Upper lobe of right lung (tissue), 1 donor: ENCODE results near the gene SFT2D1. TPM values are rescaled to one million over a fixed set of nuclear protein-coding genes. Genes with fewer than 3 reads are reported as not detected.

Experiments used
- ATAC-seq: fragments of 200-7000 bp; cut with Tn5 transposase; one replicate; pipeline ENCODE4 v1.9.1; 2020; ENCODE audit warnings: mild to moderate bottlenecking, moderate library complexity
- DNase-seq: peaks from one replicate; pipeline ENCODE4 v3.0.0-alpha.2; 2020
- H3K27ac ChIP-seq: fragments of 200-600 bp; one replicate; pipeline ENCODE4 v1.8.0; 2022
- H3K27me3 ChIP-seq: fragments of 200-600 bp; one replicate; pipeline ENCODE4 v1.8.0; 2022; ENCODE audit warnings: mild to moderate bottlenecking
- H3K36me3 ChIP-seq: fragments of 200-600 bp; one replicate; pipeline ENCODE4 v1.8.0; 2022
- H3K4me1 ChIP-seq: fragments of 200-600 bp; one replicate; pipeline ENCODE4 v1.8.0; 2022
- H3K4me3 ChIP-seq: fragments of 200-600 bp; one replicate; pipeline ENCODE4 v1.8.0; 2022; ENCODE audit warnings: mild to moderate bottlenecking
- H3K9me3 ChIP-seq: fragments of 200-600 bp; one replicate; pipeline ENCODE4 v1.8.0; 2022
- CTCF ChIP-seq: fragments of 200-600 bp; IDR thresholded peaks from one replicate; pipeline ENCODE4 v1.8.0; 2022; ENCODE audit warnings: antibody characterized with exemption
- intact Hi-C: fragments of 100-400 bp; cut with DNase I; formaldehyde crosslinking; loops from one replicate; pipeline ENCODE4 v1.11.0; 2022
- total RNA-seq: library from RNA; stranded (reverse); fragmentation: NEBNext Ultra II Directional; extraction: Animal tissue kit (Norgen Biotek cat#: 25700); gene quantifications from one replicate; pipeline ENCODE4 v1.2.1, GENCODE V29; 2021
- donor health status: DM: no; HTN: yes; CAD: no; lungs with severe emphysema.

Gene SFT2D1
- total RNA-seq, 1 donor from 2014 or later: 49.7 TPM

GRCh38 chr6:166278579-166279392 is 63.6 kb downstream of the SFT2D1 start:
- ATAC-seq: no peak
- Histone ChIP-seq H3K36me3 (no peaks in the 10 kb centered on the region), H3K9me3 (no peaks in the 10 kb centered on the region), H3K27me3 (peaks cover 17% of the 10 kb centered on the region), H3K4me1 (peaks cover 6% of the 10 kb centered on the region), H3K27ac (no peak overlapping the region), H3K4me3 (no peak overlapping the region)
- TF ChIP-seq CTCF: no peak
- no peak for DNase-seq
- intact Hi-C loops: loop anchor here (10.0 kb wide), 1 partner anchor 116 kb away; no protein-coding TSS in a partner anchor

- Histone ChIP-seq H3K9me3 (no peaks in the 10 kb centered on the region), H3K27ac (no peak overlapping the region), H3K36me3 (no peaks in the 10 kb centered on the region), H3K4me3 (no peak overlapping the region), H3K27me3 (peaks cover 17% of the 10 kb centered on the region), H3K4me1 (peaks cover 6% of the 10 kb centered on the region)
- ATAC-seq (no peak), DNase-seq (no peak)
- intact Hi-C loops: loop anchor here (10.0 kb wide), 1 partner anchor 117 kb away; no protein-coding TSS in a partner anchor
- no peak for TF ChIP-seq CTCF
Observed at GRCh38 chr6:166277892-166278578, 64.3 kb downstream of the SFT2D1 start.

- Histone ChIP-seq H3K9me3 (no peaks in the 10 kb centered on the region), H3K27ac (no peak overlapping the region), H3K4me3 (no peak overlapping the region), H3K4me1 (peaks cover 6% of the 10 kb centered on the region), H3K27me3 (peaks cover 13% of the 10 kb centered on the region), H3K36me3 (no peaks in the 10 kb centered on the region)
- intact Hi-C loops: loop anchor here (10.0 kb wide), 1 partner anchor 118 kb away; no protein-coding TSS in a partner anchor
- ATAC-seq: peak; percentile 17
- no peak for TF ChIP-seq CTCF
- DNase-seq: no peak
Observed at GRCh38 chr6:166277018-166277417, 65.3 kb downstream of the SFT2D1 start.

GRCh38 chr6:166275714-166276166 is 66.6 kb downstream of the SFT2D1 start:
- Histone ChIP-seq H3K36me3 (no peaks in the 10 kb centered on the region), H3K27me3 (peaks cover 10% of the 10 kb centered on the region), H3K4me3 (no peak overlapping the region), H3K27ac (no peak overlapping the region), H3K9me3 (no peaks in the 10 kb centered on the region), H3K4me1 (peaks cover 6% of the 10 kb centered on the region)
- intact Hi-C loops: loop anchor here (10.0 kb wide), 1 partner anchor 119 kb away; no protein-coding TSS in a partner anchor
- peak; percentile 96 for ATAC-seq
- peak; percentile 86 for DNase-seq
- peak; percentile 99 for TF ChIP-seq CTCF

- Histone ChIP-seq H3K4me3 (no peak overlapping the region), H3K36me3 (no peaks in the 10 kb centered on the region), H3K9me3 (no peaks in the 10 kb centered on the region), H3K4me1 (peaks cover 6% of the 10 kb centered on the region), H3K27ac (no peak overlapping the region), H3K27me3 (peaks cover 6% of the 10 kb centered on the region)
- DNase-seq (no peak), ATAC-seq (no peak)
- no peak for TF ChIP-seq CTCF
- intact Hi-C loops: loop anchor here (10.0 kb wide), 1 partner anchor 120 kb away; no protein-coding TSS in a partner anchor
Observed at GRCh38 chr6:166274739-166275370, 67.5 kb downstream of the SFT2D1 start.
